ENCODE measurements around the gene PREPL. TPM values are rescaled to one million over a fixed set of nuclear protein-coding genes. Genes with fewer than 3 reads are reported as not detected.

The PREPL gene
- total and polyA plus RNA-seq, 2 of the 8 experiments (the other 6 are each of a cell fraction or from before 2014, with no cell fraction given), result 13.6 to 38.9 TPM

DNA sequence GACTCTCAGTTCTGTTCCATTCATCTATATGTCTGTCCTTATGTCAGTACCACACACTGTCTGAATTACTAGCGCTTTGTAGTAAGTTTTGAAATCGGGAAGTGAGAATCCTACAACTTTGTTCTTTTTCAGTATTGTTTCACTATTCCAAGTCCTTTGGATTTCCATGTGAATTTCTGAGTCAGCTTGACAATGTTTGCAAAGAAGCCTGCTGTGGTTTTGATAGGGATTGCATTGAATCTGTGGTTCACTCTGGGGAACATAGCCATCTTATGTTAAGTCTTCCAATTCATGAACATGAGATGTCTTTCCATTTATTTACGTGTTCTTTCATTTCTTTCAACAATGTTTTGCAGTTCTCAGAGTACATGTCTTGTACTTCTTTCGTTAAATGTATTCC, 71.0 kb downstream of the PREPL start (continued):
- TF ChIP-seq CHD7 (IDR thresholded peaks at IDR 0.05; ENCODE audit: insufficient replicate concordance, low read length), result no peak
- no peak for TF ChIP-seq HDAC6 (IDR thresholded peaks at IDR 0.05; ENCODE audit: low read depth, low read length)

All from H1 (cell line).